Measurements from ENCODE around the gene ADIPOR2.
"Not testable (repeated sequence)": the region's sequence is repeated elsewhere in the genome, so short reads cannot be mapped to it uniquely, and the experiment has no call there.

Gene ADIPOR2

DNA sequence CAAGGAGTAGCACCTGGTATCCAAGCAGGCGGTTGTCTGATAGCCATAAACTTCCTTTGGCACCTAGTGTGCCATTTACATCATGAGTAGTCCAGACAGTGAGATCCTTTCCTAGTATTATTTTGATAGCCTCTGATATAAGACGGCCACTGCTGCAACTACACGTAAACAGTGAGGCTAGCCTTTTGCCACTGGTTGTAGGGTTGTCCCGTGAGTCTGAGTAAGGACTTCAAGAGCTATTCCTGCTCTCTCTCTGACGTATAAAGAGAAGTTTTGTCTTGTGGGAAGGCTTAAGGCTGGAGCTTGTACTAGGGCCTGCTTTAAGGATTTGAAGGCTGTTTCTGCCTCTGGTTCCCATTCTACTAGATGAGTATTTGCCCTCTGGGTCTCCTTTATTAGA lies 21.4 kb downstream of the ADIPOR2 start:
- H3K27ac ChIP-seq; intact Hi-C loops (cut with DNase I; ENCODE audit: low total_unique reads); DNase-seq; H3K27me3 ChIP-seq; H3K9me3 ChIP-seq; H3K4me3 ChIP-seq: not testable (repeated sequence)
- Histone ChIP-seq H3K4me1 (peaks cover 0 to 22% (median 8%) of the 10 kb centered on the region in 4 donors), H3K36me3 (peaks cover 0 to 10% (median 6%) of the 10 kb centered on the region in 3 donors)

GRCh38 chr12:1712852-1713251 lies 22.0 kb downstream of the ADIPOR2 start:
- H3K27ac ChIP-seq; DNase-seq; H3K9me3 ChIP-seq; H3K4me3 ChIP-seq; intact Hi-C loops (cut with DNase I; ENCODE audit: low total_unique reads); H3K27me3 ChIP-seq: not testable (repeated sequence)
- H3K4me1 ChIP-seq, result peaks cover 0 to 27% (median 8%) of the 10 kb centered on the region in 4 donors
- peaks cover 0 to 10% (median 6%) of the 10 kb centered on the region in 3 donors for H3K36me3 ChIP-seq

DNA sequence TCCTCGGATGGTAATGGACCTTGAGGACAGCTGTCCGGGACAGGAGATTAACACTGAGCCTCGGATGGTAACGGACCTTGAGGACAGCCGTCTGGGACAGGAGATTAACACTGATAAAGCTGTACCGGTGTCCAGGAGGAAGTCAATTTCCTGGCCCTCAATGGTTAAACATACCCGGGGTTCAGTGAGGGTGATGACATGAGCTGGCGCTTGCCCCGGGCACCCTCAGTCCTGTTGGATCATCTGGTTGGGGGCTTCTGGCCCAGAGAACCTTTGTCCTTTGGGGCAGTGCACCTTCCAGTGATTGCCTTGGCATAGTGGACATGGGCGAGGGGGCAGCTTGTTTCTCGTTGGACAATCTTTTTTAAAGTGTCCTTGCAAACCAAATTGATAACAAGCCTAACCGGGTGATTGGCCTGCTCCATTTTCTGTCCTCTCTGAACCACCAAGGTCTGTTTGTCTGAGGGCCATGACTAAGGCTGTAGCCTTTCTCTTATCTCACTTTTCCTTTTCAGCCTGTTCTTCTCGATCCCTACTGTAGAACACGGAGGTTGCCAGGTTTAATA lies 23.0 kb downstream of the ADIPOR2 start:
- H3K36me3 ChIP-seq, result peaks cover 0 to 10% (median 6%) of the 10 kb centered on the region in 3 donors
- DNase-seq; H3K27ac ChIP-seq; H3K9me3 ChIP-seq; H3K4me3 ChIP-seq; H3K27me3 ChIP-seq; intact Hi-C loops (cut with DNase I; ENCODE audit: low total_unique reads): not testable (repeated sequence)
- H3K4me1 ChIP-seq, result peaks cover 0 to 38% (median 8%) of the 10 kb centered on the region in 4 donors

GRCh38 chr12:1715459-1715858 lies 24.6 kb downstream of the ADIPOR2 start:
- H3K27ac ChIP-seq; H3K4me3 ChIP-seq; H3K27me3 ChIP-seq; H3K9me3 ChIP-seq; DNase-seq; intact Hi-C loops (cut with DNase I; ENCODE audit: low total_unique reads): not testable (repeated sequence)
- Histone ChIP-seq H3K36me3 (peaks cover 0 to 10% (median 6%) of the 10 kb centered on the region in 3 donors), H3K4me1 (peaks cover 0 to 47% (median 11%) of the 10 kb centered on the region in 4 donors)

DNA sequence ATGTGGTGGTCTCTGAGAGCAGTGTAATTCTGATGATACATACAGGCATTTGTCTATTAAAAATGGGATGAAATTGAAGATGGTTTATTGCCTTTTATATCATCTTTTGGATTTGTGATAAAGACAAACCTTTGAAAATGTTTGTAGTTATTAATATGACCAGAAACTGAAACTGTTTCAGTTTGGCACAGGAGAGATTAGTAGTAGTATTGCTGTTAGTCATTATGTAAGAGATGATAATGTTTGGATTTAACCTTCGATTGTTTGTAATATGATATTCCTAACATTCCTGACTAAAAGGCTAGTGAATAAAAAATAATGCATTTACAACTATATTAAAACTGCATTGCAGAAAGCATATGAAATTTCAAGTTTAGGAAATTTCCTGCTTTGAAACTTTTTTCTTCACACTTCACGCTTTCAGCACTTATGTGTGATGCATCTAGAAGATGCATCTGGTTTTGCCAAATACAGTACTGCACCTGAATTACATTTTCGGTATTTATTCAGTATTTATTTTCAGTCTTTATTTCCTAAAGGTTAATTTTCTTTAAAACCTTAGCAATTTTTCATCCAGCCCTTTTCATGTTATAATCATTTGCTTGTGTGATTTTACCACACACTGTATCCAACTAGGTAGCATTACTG lies 25.5 kb downstream of the ADIPOR2 start:
- no peak for TF ChIP-seq CTCF (IDR thresholded peaks at IDR 0.05)
- no peak overlapping the region for H3K27ac ChIP-seq

GRCh38 chr12:1716911-1717310 lies 26.0 kb downstream of the ADIPOR2 start:
- intact Hi-C loops (cut with DNase I; ENCODE audit: low total_unique reads), result no loop called here
- Histone ChIP-seq H3K36me3 (peaks cover 0 to 10% (median 6%) of the 10 kb centered on the region in 3 donors), H3K4me3 (no peak overlapping the region), H3K9me3 (peaks cover 0 to 8% (median 0%) of the 10 kb centered on the region in 3 donors), H3K4me1 (peaks cover 0 to 46% (median 10%) of the 10 kb centered on the region in 4 donors), H3K27ac (no peak overlapping the region), H3K27me3 (no peaks in the 10 kb centered on the region)
- no peak for DNase-seq
- no peak for TF ChIP-seq CTCF (IDR thresholded peaks at IDR 0.05)

More for the DNA sequence above, 25.5 kb downstream of the ADIPOR2 start:
- no peaks in the 10 kb centered on the region for H3K27me3 ChIP-seq
- DNase-seq, result no peak
- intact Hi-C loops (cut with DNase I; ENCODE audit: low total_unique reads), result no loop called here
- H3K4me1 ChIP-seq, result peaks cover 0 to 47% (median 10%) of the 10 kb centered on the region in 4 donors
- H3K36me3 ChIP-seq, result peaks cover 0 to 10% (median 6%) of the 10 kb centered on the region in 3 donors
- no peak overlapping the region for H3K4me3 ChIP-seq
- peaks cover 0 to 8% (median 0%) of the 10 kb centered on the region in 3 donors for H3K9me3 ChIP-seq

DNA sequence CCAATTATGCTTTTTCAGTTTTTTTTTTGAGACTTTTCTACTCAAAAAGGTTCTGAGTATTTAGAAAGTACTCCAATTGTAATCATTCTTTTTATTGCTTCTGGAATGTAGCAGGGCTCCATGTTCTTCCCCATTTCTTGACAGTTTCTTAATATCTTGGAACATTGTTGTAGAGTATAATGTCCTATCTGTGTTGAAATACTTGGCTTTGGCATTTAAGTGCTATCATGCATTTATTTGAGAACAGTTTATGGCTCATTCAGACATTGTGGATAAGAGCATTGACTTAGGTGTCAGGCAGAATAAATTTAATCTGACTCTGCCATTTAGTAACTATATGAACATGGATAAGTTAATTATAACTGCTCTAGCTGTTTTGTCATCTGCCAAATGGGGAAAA lies 28.3 kb downstream of the ADIPOR2 start:
- intact Hi-C loops (cut with DNase I; ENCODE audit: low total_unique reads), result no loop called here
- no peak for TF ChIP-seq CTCF (IDR thresholded peaks at IDR 0.05)
- H3K4me3 ChIP-seq, result no peak overlapping the region
- H3K27me3 ChIP-seq, result no peaks in the 10 kb centered on the region
- H3K27ac ChIP-seq, result no peak overlapping the region
- H3K36me3 ChIP-seq, result peaks cover 0 to 10% (median 6%) of the 10 kb centered on the region in 3 donors
- peaks cover 0 to 8% (median 0%) of the 10 kb centered on the region in 3 donors for H3K9me3 ChIP-seq
- no peak for DNase-seq
- peaks cover 0 to 52% (median 12%) of the 10 kb centered on the region in 4 donors for H3K4me1 ChIP-seq
